ENCODE measurements around the gene UNG.

DNA sequence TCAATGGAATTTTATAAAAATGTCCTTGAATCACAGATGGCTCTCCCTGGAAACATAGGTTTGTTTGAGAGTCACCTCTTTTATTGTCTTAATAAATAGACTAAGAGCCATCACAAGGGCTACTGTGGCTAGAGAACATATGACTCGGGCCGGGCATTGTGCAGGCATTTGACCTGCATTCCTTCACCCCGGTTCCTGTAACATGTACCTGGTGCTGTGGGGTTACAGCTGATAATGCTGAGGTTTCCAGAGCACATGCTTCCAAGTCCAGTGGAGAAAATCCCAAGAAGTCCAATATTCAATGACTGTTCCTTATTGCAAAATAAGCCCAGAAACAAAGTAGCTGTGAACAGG is 18.0 kb downstream of the UNG start:
- TF ChIP-seq POLR2A (IDR thresholded peaks at IDR 0.05; ENCODE audit: low read depth, low read length), result no peak
- TF ChIP-seq MAFK (IDR thresholded peaks at IDR 0.05; ENCODE audit: low read depth, low read length), result no peak
- no peak for TF ChIP-seq CTCF (conservative IDR thresholded peaks at IDR 0.05; ENCODE audit: low read depth, low read length)
- TF ChIP-seq RFX5 (IDR thresholded peaks at IDR 0.05; ENCODE audit: low read depth, low read length), result no peak
- TF ChIP-seq CEBPB (IDR thresholded peaks at IDR 0.05; ENCODE audit: low read depth, low read length), result no peak
- TF ChIP-seq FOS (IDR thresholded peaks at IDR 0.05; ENCODE audit: low read depth, low read length), result no peak
- TF ChIP-seq MXI1 (IDR thresholded peaks at IDR 0.05; ENCODE audit: borderline replicate concordance, low read depth, low read length), result no peak
- TF ChIP-seq CHD1 (IDR thresholded peaks at IDR 0.05; ENCODE audit: low read depth, low read length), result no peak
- TF ChIP-seq BHLHE40 (IDR thresholded peaks at IDR 0.05; ENCODE audit: low read depth, low read length), result no peak
- TF ChIP-seq RAD21 (IDR thresholded peaks at IDR 0.05; ENCODE audit: low read length), result no peak
- TF ChIP-seq MAZ (IDR thresholded peaks at IDR 0.05; ENCODE audit: borderline replicate concordance, low read depth, low read length), result no peak
